Measurements from ENCODE around the gene RAI1. TPM values are rescaled to one million over a fixed set of nuclear protein-coding genes. Genes with fewer than 3 reads are reported as not detected.

The RAI1 gene
- total RNA-seq, 1 donor from 2014 or later, result 39.1 TPM

DNA sequence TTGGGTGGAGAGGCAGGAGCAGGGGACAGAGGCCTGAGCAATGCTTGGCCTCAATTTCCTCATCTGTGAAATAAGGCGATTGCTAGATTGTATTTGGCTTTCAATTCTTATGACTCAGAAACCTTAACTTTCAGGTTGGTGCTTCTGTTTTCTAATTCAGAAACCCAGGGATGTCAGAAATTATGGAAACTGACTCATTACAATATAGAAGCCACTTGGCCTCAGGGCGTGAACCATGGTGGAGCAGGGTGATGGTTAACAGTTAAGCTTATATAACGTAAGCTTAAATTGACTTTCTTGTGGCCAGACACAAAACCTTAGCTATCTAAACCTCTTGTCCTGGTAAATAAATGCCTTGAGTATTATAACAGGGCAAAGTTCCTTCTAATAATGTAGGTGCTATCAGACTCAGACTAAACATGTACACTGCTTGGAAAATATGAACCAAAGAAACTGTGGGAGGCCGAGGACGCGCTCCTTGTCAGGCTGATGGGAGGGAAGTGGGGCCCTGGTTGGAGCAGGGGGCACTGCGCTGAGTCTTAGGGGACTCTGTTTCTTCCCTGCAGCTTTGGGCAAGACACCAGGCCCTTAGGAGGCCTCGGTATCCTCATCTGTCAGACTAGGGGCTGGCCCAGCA, 172.7 kb downstream of the RAI1 start:
- Histone ChIP-seq H3K27me3 (ENCODE audit: insufficient read depth, low read length) (no peaks in the 10 kb centered on the region), H3K27ac (ENCODE audit: low read depth, low read length) (no peak overlapping the region), H3K9me3 (ENCODE audit: insufficient read depth, low read depth, low read length) (no peaks in the 10 kb centered on the region), H3K9ac (ENCODE audit: low read length) (no peak overlapping the region), H3K79me2 (ENCODE audit: insufficient read depth, low read length) (no peaks in the 10 kb centered on the region), H3K36me3 (ENCODE audit: insufficient read depth, low read length) (no peaks in the 10 kb centered on the region), H3K4me2 (ENCODE audit: low read length) (no peak overlapping the region), H3K4me3 (ENCODE audit: insufficient read depth, low read depth, low read length) (no peak overlapping the region), H4K20me1 (ENCODE audit: insufficient read depth, low read length) (no peaks in the 10 kb centered on the region), H3K4me1 (ENCODE audit: insufficient read depth, low read length) (peaks cover 6% of the 10 kb centered on the region), H2AFZ (ENCODE audit: low read depth, low read length) (no peak overlapping the region)
- Mint-ChIP-seq H3K9me3 (ENCODE audit: unreplicated experiment) (no peaks in the 10 kb centered on the region), H3K4me1 (ENCODE audit: low read depth, unreplicated experiment) (peaks cover 10% of the 10 kb centered on the region), H3K4me3 (ENCODE audit: unreplicated experiment) (no peak overlapping the region), H3K27ac (ENCODE audit: unreplicated experiment) (no peak overlapping the region), H3K27me3 (ENCODE audit: low read depth, unreplicated experiment) (no peaks in the 10 kb centered on the region), H3K36me3 (ENCODE audit: low read depth, unreplicated experiment) (peaks cover 19% of the 10 kb centered on the region)
- DNase-seq (ENCODE audit: low read depth), result no peak
- TF ChIP-seq, protein P1, sequence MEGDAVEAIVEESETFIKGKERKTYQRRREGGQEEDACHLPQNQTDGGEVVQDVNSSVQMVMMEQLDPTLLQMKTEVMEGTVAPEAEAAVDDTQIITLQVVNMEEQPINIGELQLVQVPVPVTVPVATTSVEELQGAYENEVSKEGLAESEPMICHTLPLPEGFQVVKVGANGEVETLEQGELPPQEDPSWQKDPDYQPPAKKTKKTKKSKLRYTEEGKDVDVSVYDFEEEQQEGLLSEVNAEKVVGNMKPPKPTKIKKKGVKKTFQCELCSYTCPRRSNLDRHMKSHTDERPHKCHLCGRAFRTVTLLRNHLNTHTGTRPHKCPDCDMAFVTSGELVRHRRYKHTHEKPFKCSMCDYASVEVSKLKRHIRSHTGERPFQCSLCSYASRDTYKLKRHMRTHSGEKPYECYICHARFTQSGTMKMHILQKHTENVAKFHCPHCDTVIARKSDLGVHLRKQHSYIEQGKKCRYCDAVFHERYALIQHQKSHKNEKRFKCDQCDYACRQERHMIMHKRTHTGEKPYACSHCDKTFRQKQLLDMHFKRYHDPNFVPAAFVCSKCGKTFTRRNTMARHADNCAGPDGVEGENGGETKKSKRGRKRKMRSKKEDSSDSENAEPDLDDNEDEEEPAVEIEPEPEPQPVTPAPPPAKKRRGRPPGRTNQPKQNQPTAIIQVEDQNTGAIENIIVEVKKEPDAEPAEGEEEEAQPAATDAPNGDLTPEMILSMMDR (IDR thresholded peaks at IDR 0.05; ENCODE audit: insufficient read depth, low read depth, low read length), result no peak
- TF ChIP-seq EZH2 (IDR thresholded peaks at IDR 0.05; ENCODE audit: insufficient read depth, low read length), result no peak
- FAIRE-seq, result no peak

DNA sequence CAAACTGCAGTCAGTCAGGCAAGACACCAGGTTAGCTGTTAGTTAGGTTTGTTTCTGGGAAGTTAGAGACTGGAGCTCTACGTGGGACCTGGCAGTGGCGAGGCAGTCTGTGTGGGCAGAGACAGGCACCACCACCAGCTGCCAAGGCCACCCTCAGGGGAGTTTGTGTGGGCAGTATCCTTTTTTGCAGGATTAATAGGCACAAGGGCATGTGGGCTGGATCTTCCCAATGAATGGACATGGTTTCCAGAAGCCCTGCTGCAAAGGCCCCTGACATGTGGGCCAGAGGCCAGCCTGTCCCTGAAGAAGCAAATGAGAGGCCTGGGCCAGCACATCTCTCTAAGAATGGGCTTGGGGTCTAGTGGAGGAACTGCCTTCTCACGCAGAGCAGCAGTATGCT, 174.7 kb downstream of the RAI1 start:
- H3K36me3 ChIP-seq (ENCODE audit: insufficient read depth, low read length), result no peaks in the 10 kb centered on the region
- no peak overlapping the region for H3K4me3 Mint-ChIP-seq (ENCODE audit: unreplicated experiment)
- H4K20me1 ChIP-seq (ENCODE audit: insufficient read depth, low read length), result peaks cover 5% of the 10 kb centered on the region
- DNase-seq (ENCODE audit: low read depth) (no peak), FAIRE-seq (no peak)
- H3K9me3 Mint-ChIP-seq (ENCODE audit: unreplicated experiment), result no peaks in the 10 kb centered on the region
- H3K27me3 Mint-ChIP-seq (ENCODE audit: low read depth, unreplicated experiment), result no peaks in the 10 kb centered on the region
- no peak overlapping the region for H3K4me2 ChIP-seq (ENCODE audit: low read length)
- no peak overlapping the region for H3K27ac ChIP-seq (ENCODE audit: low read depth, low read length)
- H3K4me1 ChIP-seq (ENCODE audit: insufficient read depth, low read length), result no peaks in the 10 kb centered on the region
- no peaks in the 10 kb centered on the region for H3K27me3 ChIP-seq (ENCODE audit: insufficient read depth, low read length)
- H3K79me2 ChIP-seq (ENCODE audit: insufficient read depth, low read length), result no peaks in the 10 kb centered on the region
- H3K4me1 Mint-ChIP-seq (ENCODE audit: low read depth, unreplicated experiment), result no peaks in the 10 kb centered on the region
- no peak overlapping the region for H2AFZ ChIP-seq (ENCODE audit: low read depth, low read length)
- H3K4me3 ChIP-seq (ENCODE audit: insufficient read depth, low read depth, low read length), result no peak overlapping the region
- H3K9me3 ChIP-seq (ENCODE audit: insufficient read depth, low read depth, low read length), result no peaks in the 10 kb centered on the region
- H3K27ac Mint-ChIP-seq (ENCODE audit: unreplicated experiment), result no peak overlapping the region
- TF ChIP-seq, protein P1 (IDR thresholded peaks at IDR 0.05; ENCODE audit: insufficient read depth, low read depth, low read length), result no peak
- TF ChIP-seq EZH2 (IDR thresholded peaks at IDR 0.05; ENCODE audit: insufficient read depth, low read length), result no peak
- no peak overlapping the region for H3K9ac ChIP-seq (ENCODE audit: low read length)
- peaks cover 18% of the 10 kb centered on the region for H3K36me3 Mint-ChIP-seq (ENCODE audit: low read depth, unreplicated experiment)

DNA sequence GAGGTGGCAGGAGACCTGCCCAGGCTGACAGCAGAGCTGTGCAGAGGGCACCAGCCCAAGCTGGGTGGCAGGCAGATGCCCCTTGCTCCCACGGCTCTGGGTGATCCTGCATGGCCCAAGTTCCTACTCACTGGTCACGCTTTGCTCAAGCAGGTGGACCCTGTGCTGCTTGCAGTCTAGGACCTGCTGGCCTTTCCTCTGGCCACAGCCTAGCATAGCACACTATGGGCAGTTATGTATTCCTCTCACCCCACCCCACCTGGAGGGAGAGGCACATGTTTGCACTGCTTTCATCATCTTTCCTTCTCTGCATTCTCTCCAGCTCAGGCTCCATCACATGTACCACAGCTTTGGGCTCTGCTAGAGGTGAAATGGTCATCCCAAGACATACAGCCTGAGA, 175.1 kb downstream of the RAI1 start:
- Histone ChIP-seq H2AFZ (ENCODE audit: low read depth, low read length) (no peak overlapping the region), H3K27me3 (ENCODE audit: insufficient read depth, low read length) (no peaks in the 10 kb centered on the region), H3K4me3 (ENCODE audit: insufficient read depth, low read depth, low read length) (no peak overlapping the region), H3K4me2 (ENCODE audit: low read length) (no peak overlapping the region), H3K9ac (ENCODE audit: low read length) (no peak overlapping the region), H3K4me1 (ENCODE audit: insufficient read depth, low read length) (no peaks in the 10 kb centered on the region), H3K79me2 (ENCODE audit: insufficient read depth, low read length) (no peaks in the 10 kb centered on the region), H4K20me1 (ENCODE audit: insufficient read depth, low read length) (peaks cover 5% of the 10 kb centered on the region), H3K36me3 (ENCODE audit: insufficient read depth, low read length) (no peaks in the 10 kb centered on the region), H3K9me3 (ENCODE audit: insufficient read depth, low read depth, low read length) (no peaks in the 10 kb centered on the region), H3K27ac (ENCODE audit: low read depth, low read length) (no peak overlapping the region)
- no peak for DNase-seq (ENCODE audit: low read depth)
- no peaks in the 10 kb centered on the region for H3K27me3 Mint-ChIP-seq (ENCODE audit: low read depth, unreplicated experiment)
- H3K4me1 Mint-ChIP-seq (ENCODE audit: low read depth, unreplicated experiment), result no peaks in the 10 kb centered on the region
- peaks cover 21% of the 10 kb centered on the region for H3K36me3 Mint-ChIP-seq (ENCODE audit: low read depth, unreplicated experiment)
- H3K4me3 Mint-ChIP-seq (ENCODE audit: unreplicated experiment), result no peak overlapping the region
- H3K27ac Mint-ChIP-seq (ENCODE audit: unreplicated experiment), result no peak overlapping the region
- TF ChIP-seq EZH2 (IDR thresholded peaks at IDR 0.05; ENCODE audit: insufficient read depth, low read length), result no peak
- TF ChIP-seq, protein P1 (IDR thresholded peaks at IDR 0.05; ENCODE audit: insufficient read depth, low read depth, low read length), result no peak
- H3K9me3 Mint-ChIP-seq (ENCODE audit: unreplicated experiment), result no peaks in the 10 kb centered on the region
- FAIRE-seq, result no peak
